Aorta (tissue), 5 donors: ENCODE data around the gene PPP1R13L. TPM values are rescaled to one million over a fixed set of nuclear protein-coding genes. Genes with fewer than 3 reads are reported as not detected.

Source experiments
- ATAC-seq: fragments of 200-7000 bp; cut with Tn5 transposase; one replicate; pipeline ENCODE4 v1.9.1; 2022; ENCODE audit warnings: moderate library complexity; ENCODE audit not compliant: low FRiP score
- DNase-seq, 2 donors: peaks; one replicate each; pipeline ENCODE4 v3.0.0-alpha.2; 2020
- H3K27ac ChIP-seq, 2 donors: one replicate each; pipeline ENCODE4 v1.5.1; 2013; ENCODE audit warnings: low read length in 2 of 2, mild to moderate bottlenecking in 2 of 2, moderate library complexity in 2 of 2, control low read depth in 1 of 2, inconsistent platforms in 1 of 2, low read depth in 1 of 2
- H3K27me3 ChIP-seq, 2 donors: one replicate each; pipeline ENCODE4 v1.6.1; 2013; ENCODE audit warnings: control low read depth in 1 of 2, low read length in 1 of 2, mild to moderate bottlenecking in 1 of 2, moderate library complexity in 1 of 2; ENCODE audit not compliant: insufficient read depth in 2 of 2, control insufficient read depth in 1 of 2
- H3K36me3 ChIP-seq, 2 donors: one replicate each; pipeline ENCODE4 v1.6.1; 2013; ENCODE audit warnings: control low read depth in 1 of 2, low read length in 1 of 2, mild to moderate bottlenecking in 1 of 2; ENCODE audit not compliant: insufficient read depth in 2 of 2, control insufficient read depth in 1 of 2
- H3K4me1 ChIP-seq, 2 donors: one replicate each; pipeline ENCODE4 v1.6.1; 2013; ENCODE audit warnings: low read length in 2 of 2, control low read depth in 1 of 2, mild to moderate bottlenecking in 1 of 2, moderate library complexity in 1 of 2; ENCODE audit not compliant: insufficient read depth in 2 of 2, control insufficient read depth in 1 of 2
- H3K4me3 ChIP-seq, 2 donors: one replicate each; pipeline ENCODE4 v1.5.1; 2013; ENCODE audit warnings: low read length in 2 of 2, control low read depth in 1 of 2, mild to moderate bottlenecking in 1 of 2
- H3K9me3 ChIP-seq: one replicate; pipeline ENCODE4 v1.6.1; 2013; ENCODE audit warnings: mild to moderate bottlenecking, low read length; ENCODE audit not compliant: control insufficient read depth
- WGBS, 2 donors: extraction: QIAGEN DNeasy Blood & Tissue Kit; methylation state at CpG; one replicate each; pipeline ENCODE4 v1.1.7; 2013; 5-methylcytosine and 5-hydroxymethylcytosine counted together
- intact Hi-C, 2 donors: fragments of 100-400 bp; cut with DNase I; formaldehyde crosslinking; loops; one replicate each; pipeline versions ENCODE4 v1.14.2 to v1.15.0; 2022
- polyA plus RNA-seq, 2 donors: library from polyadenylated mRNA; stranded (reverse); fragments of 200-250 nt; gene quantifications; one replicate each; pipeline ENCODE4 v1.2.3, GENCODE V29; 2013
- total RNA-seq, 2 donors: library from RNA; stranded (reverse); fragmentation: NEBNext Ultra II Directional; extraction: Animal tissue kit (Norgen Biotek cat#: 25700); gene quantifications; one replicate each; pipeline ENCODE4 v1.2.1, GENCODE V29; 2021
- donor health status: healthy with polysubstance abuse.
- donor health status: Bipolar disorder and iron deficiency.
- donor health status: DM: no; HTN: no; CAD: no.
- donor health status: DM: no; HTN: no; CAD: no.
- donor health status: DM: yes; HTN: yes; CAD: no.

The PPP1R13L gene
- total and polyA plus RNA-seq, 4 donors = 11.1 to 153 (median 70.3) TPM

DNA sequence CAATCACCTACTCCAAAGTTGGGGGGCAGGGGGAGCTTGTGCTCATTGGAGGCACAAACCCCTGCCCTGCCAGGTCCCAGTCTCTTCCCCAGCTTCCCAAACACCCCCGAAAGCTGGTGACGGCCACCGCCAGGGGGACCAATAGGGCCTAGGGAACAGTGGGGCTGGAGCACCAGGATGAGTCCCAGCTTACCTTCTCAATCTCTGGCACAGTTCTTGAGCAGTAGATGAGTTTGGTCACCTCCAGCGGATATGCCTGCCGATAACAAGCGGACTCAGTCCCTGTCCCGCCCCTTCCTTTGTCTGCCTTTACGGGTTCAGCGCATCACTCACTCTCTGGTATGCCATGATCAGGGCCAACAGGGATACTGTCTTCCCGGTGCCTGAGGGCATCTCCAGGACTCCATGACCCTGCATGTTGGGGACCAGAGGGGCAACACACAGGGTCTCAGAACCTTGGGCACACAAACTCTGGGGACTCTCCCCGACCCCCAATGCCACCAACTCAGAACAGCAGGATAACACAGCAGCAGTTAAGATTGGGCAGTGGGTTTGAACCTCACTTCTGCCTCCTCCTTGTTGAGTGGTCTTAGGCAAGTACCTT, 36.0 kb downstream of the PPP1R13L start:
- H3K4me1 ChIP-seq = no peaks in the 10 kb centered on the region
- no peaks in the 10 kb centered on the region for H3K27me3 ChIP-seq
- no peaks in the 10 kb centered on the region for H3K9me3 ChIP-seq
- WGBS, 2 donors = 93 to 97% methylated on average over 11 of the region's 11 CpGs
- no peaks in the 10 kb centered on the region for H3K36me3 ChIP-seq
- H3K27ac ChIP-seq = no peak overlapping the region
- no peak overlapping the region for H3K4me3 ChIP-seq
- ATAC-seq (no peak), DNase-seq (no peak)
- intact Hi-C loops = no loop called here

DNA sequence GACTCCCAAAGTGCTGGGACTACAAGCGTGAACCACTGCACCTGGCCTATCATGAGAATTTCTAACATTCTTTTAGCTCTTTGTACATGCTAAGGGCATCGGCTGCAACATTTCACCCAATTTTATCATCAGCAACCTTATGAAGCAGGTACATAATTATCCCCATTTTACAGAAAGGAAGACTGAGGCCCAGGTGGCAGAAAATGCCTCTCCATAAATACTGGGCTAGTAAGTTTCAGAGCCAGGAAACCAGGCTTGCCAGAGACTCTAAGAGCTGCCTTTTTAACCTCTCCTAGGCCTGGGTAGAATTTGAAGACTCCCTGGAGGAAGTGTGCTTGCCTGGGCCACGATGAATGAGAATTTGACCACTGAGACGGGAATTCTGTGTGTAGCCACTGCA, 36.7 kb downstream of the PPP1R13L start:
- ATAC-seq = no peak
- intact Hi-C loops = no loop called here
- H3K36me3 ChIP-seq = no peaks in the 10 kb centered on the region
- H3K9me3 ChIP-seq = no peaks in the 10 kb centered on the region
- WGBS, 2 donors = 92 to 94% methylated on average over 4 of the region's 4 CpGs
- no peaks in the 10 kb centered on the region for H3K27me3 ChIP-seq
- H3K4me1 ChIP-seq = no peaks in the 10 kb centered on the region
- no peak overlapping the region for H3K4me3 ChIP-seq
- DNase-seq = no peak
- H3K27ac ChIP-seq = no peak overlapping the region

DNA sequence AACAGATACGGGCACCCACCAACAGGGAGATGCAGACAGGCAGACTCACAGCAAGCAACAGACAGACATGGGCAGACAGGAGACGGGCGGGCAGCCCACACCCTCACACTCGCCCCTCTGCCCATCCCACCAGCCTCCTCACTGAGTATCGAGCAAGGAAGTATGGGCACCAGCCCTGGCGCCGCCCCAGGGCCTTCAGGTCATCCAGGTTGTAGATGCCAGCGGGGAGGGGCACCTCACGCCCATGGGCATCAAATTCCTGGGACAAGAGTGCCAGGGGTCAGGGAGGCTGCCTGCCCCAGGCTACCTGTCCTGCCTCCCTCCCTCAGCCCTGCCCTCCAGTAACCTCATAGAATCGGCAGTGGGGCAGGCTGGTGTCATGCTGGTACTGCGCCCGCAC, 40.2 kb downstream of the PPP1R13L start:
- no peak for ATAC-seq
- intact Hi-C loops = no loop called here
- H3K36me3 ChIP-seq = no peaks in the 10 kb centered on the region

DNA sequence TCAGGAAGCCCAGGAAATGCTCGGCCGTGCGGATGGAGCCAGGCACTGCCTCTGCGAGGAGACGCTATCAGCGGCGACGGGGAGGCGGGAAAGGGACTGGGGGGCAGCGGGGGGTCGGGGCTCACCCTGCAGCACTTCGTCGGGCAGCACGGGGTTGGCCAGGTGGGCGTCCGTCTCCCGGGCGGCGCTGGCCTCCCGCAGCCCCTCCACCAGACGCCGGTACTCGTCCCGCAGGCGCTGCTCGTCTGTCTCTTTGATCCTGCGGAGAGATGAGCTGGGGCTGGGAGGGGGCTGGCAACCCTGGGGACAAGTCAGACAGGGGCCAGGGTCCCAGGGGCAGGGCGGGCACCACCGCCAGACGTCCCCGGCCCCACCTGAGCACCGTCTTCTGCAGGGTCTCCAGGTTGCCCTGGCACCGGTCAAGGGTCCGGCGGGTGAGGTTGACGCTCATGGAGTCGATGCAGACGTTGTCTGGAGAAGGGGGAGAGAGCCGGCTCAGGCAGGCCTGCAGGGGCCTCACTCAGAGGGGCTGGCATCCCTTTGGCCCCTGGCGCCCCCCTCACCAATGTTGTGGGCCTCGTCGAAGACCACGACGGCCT, 40.9 kb downstream of the PPP1R13L start:
- Histone ChIP-seq H3K4me3 (no peak overlapping the region), H3K27me3 (no peaks in the 10 kb centered on the region), H3K9me3 (no peaks in the 10 kb centered on the region), H3K27ac (no peak overlapping the region), H3K36me3 (no peaks in the 10 kb centered on the region), H3K4me1 (no peaks in the 10 kb centered on the region)
- no peak for DNase-seq
- peak; percentile 19 for ATAC-seq
- intact Hi-C loops = no loop called here
- WGBS, 2 donors = 93 to 95% methylated on average over 42 to 44 of the region's 44 CpGs

More for the DNA sequence above, 40.2 kb downstream of the PPP1R13L start:
- DNase-seq = no peak
- Histone ChIP-seq H3K27me3 (no peaks in the 10 kb centered on the region), H3K27ac (no peak overlapping the region), H3K9me3 (no peaks in the 10 kb centered on the region), H3K4me3 (no peak overlapping the region), H3K4me1 (no peaks in the 10 kb centered on the region)
- 89% methylated on average over 12 of the region's 12 CpGs for WGBS, 2 donors

DNA sequence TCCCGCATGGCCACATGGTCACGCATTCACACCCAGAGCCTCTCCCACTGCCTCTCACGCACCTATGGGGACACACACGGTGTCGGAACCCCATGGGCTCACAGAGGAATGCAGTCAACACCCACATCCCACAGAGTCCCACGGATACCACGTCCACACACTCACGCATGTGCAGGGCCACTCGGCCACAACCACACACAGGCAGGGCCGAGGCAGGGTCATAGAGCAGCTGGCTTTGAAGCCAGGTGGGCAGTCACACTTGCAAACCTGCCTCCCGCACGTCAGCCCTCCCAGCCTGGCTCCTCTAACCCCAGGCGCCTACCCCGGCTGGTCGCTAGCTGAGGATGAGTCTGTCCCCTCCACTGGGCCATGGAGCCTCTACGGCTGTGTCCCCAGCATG, 42.6 kb downstream of the PPP1R13L start:
- intact Hi-C loops = no loop called here
- Histone ChIP-seq H3K4me3 (no peak overlapping the region), H3K27me3 (no peaks in the 10 kb centered on the region), H3K27ac (no peak overlapping the region), H3K4me1 (no peaks in the 10 kb centered on the region), H3K9me3 (no peaks in the 10 kb centered on the region), H3K36me3 (no peaks in the 10 kb centered on the region)
- no peak for DNase-seq
- no peak for ATAC-seq
- WGBS, 2 donors = 89 to 92% methylated on average over 16 of the region's 16 CpGs

DNA sequence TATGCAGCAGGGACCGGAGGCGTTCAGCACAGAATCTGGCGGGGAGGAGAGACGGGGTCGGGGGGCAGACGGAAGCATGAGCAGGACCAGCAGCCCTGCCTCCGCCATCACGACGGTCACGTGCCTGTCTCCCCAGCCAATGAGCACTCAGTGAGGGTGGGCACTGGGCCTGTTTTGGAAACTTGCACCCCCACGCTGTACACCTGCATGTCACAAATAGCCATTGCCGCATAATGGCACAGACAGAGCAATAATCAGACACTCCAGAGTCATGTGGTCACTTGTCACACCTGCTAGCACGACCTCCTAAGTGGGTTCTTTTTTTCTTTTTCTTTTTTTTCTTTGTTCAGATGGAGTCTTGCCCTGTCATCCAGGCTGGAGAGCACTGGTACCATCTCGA, 43.3 kb downstream of the PPP1R13L start:
- no peak for DNase-seq
- Histone ChIP-seq H3K9me3 (no peaks in the 10 kb centered on the region), H3K4me3 (no peak overlapping the region), H3K4me1 (no peaks in the 10 kb centered on the region), H3K36me3 (no peaks in the 10 kb centered on the region), H3K27me3 (no peaks in the 10 kb centered on the region), H3K27ac (no peak overlapping the region)
- no peak for ATAC-seq
- WGBS, 2 donors = 93% methylated on average over 14 of the region's 14 CpGs
- intact Hi-C loops = no loop called here

DNA sequence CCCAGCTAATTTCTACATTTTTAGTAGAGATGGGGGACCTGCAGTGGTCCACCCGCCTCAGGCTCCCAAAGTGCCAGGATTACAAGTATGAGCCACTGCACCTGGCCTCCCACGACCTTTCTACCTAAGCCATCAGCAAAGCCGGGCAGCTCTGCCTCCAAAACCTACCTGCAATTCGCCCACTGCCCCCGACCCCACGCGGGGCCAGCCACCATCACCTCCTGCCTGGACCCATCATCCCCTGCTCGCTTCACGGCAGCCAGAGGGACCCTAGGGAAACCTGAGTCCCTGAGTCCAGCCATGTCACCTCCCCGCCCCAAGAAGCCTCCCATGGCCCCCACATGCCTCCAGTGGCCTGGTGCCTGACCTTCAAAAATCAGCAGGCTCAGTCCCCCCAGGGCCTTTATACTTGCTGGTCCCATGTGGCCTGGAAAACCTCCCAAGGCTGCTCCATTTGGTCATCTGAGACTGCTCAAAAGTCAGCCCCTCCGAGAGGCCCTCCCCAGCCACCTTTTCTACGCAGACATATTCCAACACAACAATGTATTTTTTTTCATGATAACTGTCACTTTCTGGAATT, 46.6 kb downstream of the PPP1R13L start:
- no peak overlapping the region for H3K27ac ChIP-seq
- no peaks in the 10 kb centered on the region for H3K36me3 ChIP-seq
- no peak for ATAC-seq
- H3K4me1 ChIP-seq = no peaks in the 10 kb centered on the region
- WGBS, 2 donors = 90 to 91% methylated on average over 12 of the region's 12 CpGs
- H3K4me3 ChIP-seq = no peak overlapping the region
- no peaks in the 10 kb centered on the region for H3K27me3 ChIP-seq
- no peak for DNase-seq
- H3K9me3 ChIP-seq = no peaks in the 10 kb centered on the region
- intact Hi-C loops = no loop called here

DNA sequence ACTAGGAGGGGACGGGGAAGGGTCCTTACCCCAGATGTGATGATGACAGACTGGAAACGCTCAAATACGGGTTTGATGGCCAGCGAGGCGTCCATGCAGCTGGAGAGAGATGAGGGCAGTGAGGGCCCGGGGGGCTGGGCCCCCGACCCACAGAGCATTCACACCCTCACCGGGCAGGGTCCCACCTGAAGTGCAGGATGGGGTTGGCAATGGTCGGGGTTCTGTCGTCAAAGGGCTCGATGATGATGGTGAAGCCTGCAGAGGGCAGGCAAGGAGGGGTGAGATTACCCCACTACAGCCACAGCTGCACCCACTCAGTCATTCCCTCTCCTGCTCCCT, 47.5 kb downstream of the PPP1R13L start:
- Histone ChIP-seq H3K4me1 (no peaks in the 10 kb centered on the region), H3K27me3 (no peaks in the 10 kb centered on the region), H3K9me3 (no peaks in the 10 kb centered on the region), H3K4me3 (no peak overlapping the region), H3K36me3 (peaks cover 0 to 1% of the 10 kb centered on the region in 2 donors), H3K27ac (no peak overlapping the region)
- intact Hi-C loops = no loop called here
- 92 to 94% methylated on average over 11 of the region's 11 CpGs for WGBS, 2 donors
- no peak for ATAC-seq
- no peak for DNase-seq

DNA sequence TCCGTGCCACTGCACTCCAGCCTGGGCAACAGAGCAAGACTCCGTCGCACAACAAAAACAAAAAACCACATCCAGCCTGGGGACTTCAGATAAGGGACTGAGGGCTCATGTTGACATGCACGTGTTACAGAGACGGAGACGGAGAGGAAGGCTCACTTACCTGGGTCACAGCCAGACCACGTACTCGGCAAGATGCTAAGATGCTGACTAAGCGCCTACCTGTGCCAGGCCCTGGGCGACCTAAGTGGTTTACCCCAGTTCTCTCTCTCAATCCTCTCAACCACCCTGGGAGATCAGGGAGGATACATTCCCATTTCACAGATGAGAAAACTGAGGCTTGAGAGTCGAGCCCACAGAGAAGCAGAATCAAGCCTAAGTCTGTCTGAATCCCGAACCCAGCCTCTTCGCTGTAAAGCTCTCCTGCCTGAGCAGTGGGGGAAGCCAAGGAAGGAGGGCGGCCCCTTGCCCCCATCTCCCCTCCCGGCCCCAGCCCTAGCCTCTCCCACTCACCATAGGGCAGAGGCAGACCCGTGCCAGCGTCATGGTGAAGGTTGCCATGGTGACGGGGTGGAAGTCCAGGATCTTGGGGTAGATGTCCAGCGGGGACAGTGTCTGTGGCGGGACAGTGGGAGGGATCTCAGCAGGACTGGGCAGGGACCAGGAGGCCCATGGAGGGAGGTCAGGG, 48.0 kb downstream of the PPP1R13L start:
- no peaks in the 10 kb centered on the region for H3K4me1 ChIP-seq
- DNase-seq = no peak
- no peaks in the 10 kb centered on the region for H3K9me3 ChIP-seq
- no peak for ATAC-seq
- no peak overlapping the region for H3K27ac ChIP-seq
- H3K36me3 ChIP-seq = peaks cover 0 to 1% of the 10 kb centered on the region in 2 donors
- no peak overlapping the region for H3K4me3 ChIP-seq
- WGBS, 2 donors = 88 to 91% methylated on average over 20 of the region's 20 CpGs
- H3K27me3 ChIP-seq = no peaks in the 10 kb centered on the region
- intact Hi-C loops = no loop called here
